ENCODE measurements around the gene SEPTIN5.

The SEPTIN5 gene

DNA sequence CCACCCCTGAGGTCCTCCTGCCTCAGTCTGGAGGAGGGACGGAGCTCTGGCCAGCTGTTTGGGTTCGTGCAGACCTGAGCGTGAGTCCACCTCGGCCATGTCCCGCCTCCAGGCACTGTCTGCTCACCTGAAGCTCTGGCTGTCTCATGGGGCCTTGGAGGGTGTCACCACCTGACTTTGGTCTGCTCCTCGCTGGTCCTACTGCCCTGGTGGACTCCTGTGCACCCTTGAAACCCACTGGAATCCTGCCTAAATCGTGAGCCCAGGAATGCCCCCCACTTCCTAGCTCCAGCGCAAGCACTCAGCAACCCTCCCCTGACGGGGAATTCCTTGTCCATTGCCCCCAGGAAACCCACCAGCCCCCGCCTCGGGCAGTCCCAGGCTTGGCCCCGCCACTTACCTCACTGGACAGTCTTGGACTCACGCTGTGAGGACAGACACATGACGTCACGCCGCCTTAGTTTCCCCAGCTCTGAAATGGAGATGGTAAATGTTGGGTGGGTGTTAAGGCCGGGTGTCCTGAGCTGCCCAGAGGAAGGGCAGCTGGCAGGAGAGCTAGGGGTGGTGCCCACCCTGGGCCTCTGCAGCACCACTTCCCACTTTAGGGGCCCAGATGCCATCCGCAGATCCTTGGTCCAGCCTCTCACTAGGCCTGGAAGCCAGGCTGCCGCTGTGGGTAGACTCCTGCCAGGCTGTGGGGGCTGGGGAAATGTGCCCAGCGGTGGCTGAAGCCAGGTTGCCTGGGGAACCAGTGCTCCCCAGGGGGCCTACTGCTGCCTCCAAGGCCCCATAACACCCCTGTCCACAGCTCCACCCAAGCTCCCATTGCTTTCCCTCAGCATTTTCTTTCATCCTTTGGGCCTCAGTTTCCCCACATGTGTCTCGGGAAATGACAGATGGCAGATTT, 28.1 kb downstream of the SEPTIN5 start:
- no peak for DNase-seq (ENCODE audit: low spot score in 2 of 2)
- no peaks in the 10 kb centered on the region for H3K27me3 ChIP-seq (ENCODE audit: low read depth)
- H3K9me3 ChIP-seq, result no peaks in the 10 kb centered on the region
- H3K4me3 ChIP-seq, result no peak overlapping the region
- H3K36me3 ChIP-seq (replicated peaks), result no peaks in the 10 kb centered on the region
- H3K4me1 ChIP-seq, result no peaks in the 10 kb centered on the region
- in situ Hi-C loops (cut with MboI; ENCODE audit: low sequenced_read_pairs), result no loop called here

DNA sequence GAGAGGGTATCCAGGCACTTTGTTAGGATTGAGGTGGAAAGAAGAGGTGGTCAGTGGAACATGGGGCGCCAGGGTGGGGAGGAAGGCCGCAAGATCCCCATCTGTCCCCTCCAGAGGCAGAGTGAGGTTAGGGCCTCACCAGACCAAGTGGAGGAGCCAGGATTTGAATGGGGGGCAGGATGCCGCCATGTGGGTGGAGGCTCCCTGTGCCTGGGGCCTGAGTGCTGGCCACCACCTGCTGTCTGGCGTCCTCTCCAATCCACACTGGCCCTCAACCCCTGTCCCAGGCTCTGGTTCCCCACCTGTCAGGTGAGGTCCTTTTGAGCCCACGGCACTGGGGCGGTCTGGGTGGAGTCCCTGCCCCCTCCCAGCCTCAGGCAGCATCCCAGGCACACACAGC, 28.8 kb downstream of the SEPTIN5 start:
- no peaks in the 10 kb centered on the region for H3K9me3 ChIP-seq
- no peaks in the 10 kb centered on the region for H3K4me1 ChIP-seq
- in situ Hi-C loops (cut with MboI; ENCODE audit: low sequenced_read_pairs), result no loop called here
- no peaks in the 10 kb centered on the region for H3K36me3 ChIP-seq (replicated peaks)
- H3K4me3 ChIP-seq, result no peak overlapping the region
- DNase-seq (ENCODE audit: low spot score in 2 of 2), result no peak
- no peaks in the 10 kb centered on the region for H3K27me3 ChIP-seq (ENCODE audit: low read depth)

DNA sequence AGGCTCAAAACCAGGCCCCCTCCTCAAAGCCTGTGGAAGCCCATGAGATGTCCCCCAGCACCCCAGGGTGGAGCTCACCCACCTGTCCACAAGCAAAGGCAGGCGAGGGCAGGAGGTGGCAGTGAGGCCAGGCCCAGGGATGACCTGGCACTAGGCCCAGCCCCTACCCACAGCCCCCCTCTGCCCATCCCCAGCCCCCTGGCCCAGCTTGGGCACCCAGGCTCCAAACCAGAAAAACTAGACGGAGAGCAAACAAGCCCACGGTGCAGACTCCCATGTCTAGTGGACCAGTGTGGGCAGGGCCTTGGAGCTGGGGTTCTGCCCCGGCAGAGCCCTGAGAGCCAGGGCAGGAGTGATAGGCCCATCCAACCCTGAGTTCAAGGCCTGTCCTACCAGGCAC, 29.3 kb downstream of the SEPTIN5 start:
- DNase-seq (ENCODE audit: low spot score in 2 of 2), result no peak
- H3K4me1 ChIP-seq, result no peaks in the 10 kb centered on the region
- no peaks in the 10 kb centered on the region for H3K9me3 ChIP-seq
- no peaks in the 10 kb centered on the region for H3K27me3 ChIP-seq (ENCODE audit: low read depth)
- H3K4me3 ChIP-seq, result no peak overlapping the region
- in situ Hi-C loops (cut with MboI; ENCODE audit: low sequenced_read_pairs), result no loop called here
- no peaks in the 10 kb centered on the region for H3K36me3 ChIP-seq (replicated peaks)

DNA sequence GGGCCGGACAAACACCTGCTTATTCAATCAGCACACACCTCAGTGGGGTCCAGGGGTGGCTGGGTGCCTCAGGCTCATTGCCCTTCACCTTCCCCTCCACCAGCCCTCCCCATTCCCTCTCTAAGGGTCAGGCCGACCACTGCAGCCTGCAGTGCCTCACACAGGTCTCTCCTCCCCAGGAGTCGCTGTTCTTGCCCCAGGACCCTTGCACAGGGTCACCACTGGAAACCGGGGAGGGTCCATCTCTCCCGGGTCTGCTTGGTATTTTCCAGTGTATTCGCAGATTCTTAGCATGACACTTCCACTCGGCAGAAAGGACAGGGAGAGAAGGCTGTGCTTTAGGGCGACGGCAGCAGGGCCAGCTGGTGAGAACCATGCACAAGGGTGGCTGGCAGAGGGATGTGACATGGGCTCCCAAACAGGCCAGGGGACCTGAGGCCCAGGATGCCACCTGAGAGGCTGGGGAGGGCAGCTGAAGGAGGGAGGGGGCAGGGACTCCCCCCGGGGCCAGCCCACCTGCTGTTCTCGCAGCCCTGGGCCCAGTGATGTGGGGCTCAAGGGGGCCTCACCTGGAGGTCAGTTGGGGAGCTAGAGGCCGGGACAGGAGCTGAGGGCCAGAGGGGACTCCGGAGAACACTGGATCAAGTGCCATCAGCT, 30.2 kb downstream of the SEPTIN5 start:
- H3K36me3 ChIP-seq (replicated peaks), result no peaks in the 10 kb centered on the region
- in situ Hi-C loops (cut with MboI; ENCODE audit: low sequenced_read_pairs), result no loop called here

DNA sequence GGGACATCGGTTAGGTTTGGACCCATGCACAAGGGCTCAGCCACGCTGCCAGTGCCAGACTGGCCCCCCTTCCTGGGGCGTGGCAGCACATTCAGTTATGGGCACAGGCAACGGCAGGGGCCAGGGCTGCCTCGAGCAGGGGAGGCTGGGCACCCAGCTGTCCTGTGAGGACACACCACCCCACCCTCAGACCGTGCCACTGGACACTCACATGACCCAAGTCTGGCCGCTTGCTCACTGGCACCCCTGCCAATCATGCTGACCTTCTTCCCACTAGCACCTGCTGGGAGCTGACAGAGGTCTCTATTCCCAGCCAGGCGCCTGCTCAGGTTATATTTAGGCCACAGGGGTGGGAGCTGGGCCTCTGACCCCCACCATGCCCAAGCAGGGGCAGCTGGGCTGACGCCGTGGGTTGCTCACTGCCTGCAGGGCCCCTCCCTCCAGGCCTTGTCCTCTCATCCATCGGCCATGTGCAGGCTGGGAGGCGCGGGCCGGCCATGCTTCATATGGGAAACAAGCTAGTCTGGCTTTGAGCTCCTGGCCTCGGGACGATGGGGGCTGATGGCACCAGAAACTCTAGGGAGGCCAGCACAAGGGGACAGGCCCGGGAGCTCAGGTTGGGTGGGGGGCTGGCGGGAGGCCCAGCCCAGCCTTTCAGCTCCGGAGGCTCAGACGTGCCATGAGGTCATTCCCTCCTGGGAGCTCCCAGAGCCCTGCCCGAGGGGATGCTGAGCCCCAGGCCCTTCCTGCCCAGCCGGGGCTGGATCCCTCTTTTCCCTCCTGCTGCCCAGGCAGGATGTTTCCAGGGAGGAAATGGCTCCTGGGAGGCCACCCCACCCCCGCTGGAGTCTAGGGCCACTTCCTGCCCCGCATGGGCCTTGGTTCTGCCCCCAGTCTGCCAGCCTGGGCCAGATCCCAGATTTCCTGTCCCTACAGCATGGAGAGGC, 31.1 kb downstream of the SEPTIN5 start:
- in situ Hi-C loops (cut with MboI; ENCODE audit: low sequenced_read_pairs), result no loop called here
- DNase-seq (ENCODE audit: low spot score in 2 of 2), result no peak
- Histone ChIP-seq H3K9me3 (no peaks in the 10 kb centered on the region), H3K27me3 (ENCODE audit: low read depth) (no peaks in the 10 kb centered on the region; the same call in 1 of the 2 replicates), H3K4me3 (no peak overlapping the region), H3K36me3 (replicated peaks) (no peaks in the 10 kb centered on the region), H3K4me1 (no peaks in the 10 kb centered on the region)

More for the DNA sequence above, 30.2 kb downstream of the SEPTIN5 start:
- no peaks in the 10 kb centered on the region; the same call in 1 of the 2 replicates for H3K27me3 ChIP-seq (ENCODE audit: low read depth)
- no peaks in the 10 kb centered on the region for H3K4me1 ChIP-seq
- H3K4me3 ChIP-seq, result no peak overlapping the region
- no peak for DNase-seq (ENCODE audit: low spot score in 2 of 2)
- no peaks in the 10 kb centered on the region for H3K9me3 ChIP-seq

DNA sequence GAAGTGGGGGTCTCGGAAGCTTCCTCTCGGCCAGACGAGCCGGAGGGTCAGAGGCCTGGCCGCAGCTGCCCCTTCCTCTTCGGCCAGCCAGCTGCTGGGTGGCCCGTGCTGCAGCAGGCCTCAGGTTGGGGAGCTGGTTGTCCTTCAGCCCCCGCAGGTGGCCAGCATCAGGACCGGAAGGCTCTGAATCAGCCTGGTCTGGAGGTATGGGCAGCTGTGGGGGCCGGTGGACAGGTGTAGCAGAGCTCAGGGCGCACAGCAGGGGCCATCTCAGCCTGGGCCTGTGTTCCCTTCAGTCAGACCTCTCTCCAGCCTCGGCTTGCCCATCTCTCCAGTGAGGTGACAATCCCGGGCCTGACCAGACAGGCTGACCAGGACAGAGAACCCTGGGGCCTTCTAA, 32.4 kb downstream of the SEPTIN5 start:
- no peak for DNase-seq (ENCODE audit: low spot score in 2 of 2)
- in situ Hi-C loops (cut with MboI; ENCODE audit: low sequenced_read_pairs), result no loop called here
- Histone ChIP-seq H3K9me3 (no peaks in the 10 kb centered on the region), H3K27me3 (ENCODE audit: low read depth) (no peaks in the 10 kb centered on the region; the same call in 1 of the 2 replicates), H3K4me3 (no peak overlapping the region), H3K4me1 (no peaks in the 10 kb centered on the region), H3K36me3 (replicated peaks) (no peaks in the 10 kb centered on the region)

DNA sequence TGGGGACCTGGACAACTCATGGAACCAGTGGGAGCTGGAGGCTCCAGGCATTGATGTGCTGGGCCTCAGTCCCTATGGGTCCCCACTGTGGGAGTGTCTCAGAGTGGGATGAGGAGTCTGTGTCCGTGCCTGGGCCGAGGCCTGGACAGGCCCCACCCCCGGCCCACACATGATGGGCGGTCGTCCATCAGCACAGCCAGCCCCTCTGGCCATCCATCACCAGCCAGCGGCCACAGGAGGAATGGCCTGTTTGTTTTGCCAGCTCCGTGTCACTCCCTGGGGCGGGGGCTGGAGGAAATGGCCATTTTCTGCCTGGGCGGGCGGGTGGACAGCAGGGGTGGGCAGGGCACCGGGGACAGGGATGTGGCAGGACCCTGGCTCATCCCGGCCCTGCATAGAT, 33.2 kb downstream of the SEPTIN5 start:
- H3K4me1 ChIP-seq, result no peaks in the 10 kb centered on the region
- in situ Hi-C loops (cut with MboI; ENCODE audit: low sequenced_read_pairs), result no loop called here
- H3K27me3 ChIP-seq (ENCODE audit: low read depth), result no peaks in the 10 kb centered on the region; the same call in 1 of the 2 replicates

DNA sequence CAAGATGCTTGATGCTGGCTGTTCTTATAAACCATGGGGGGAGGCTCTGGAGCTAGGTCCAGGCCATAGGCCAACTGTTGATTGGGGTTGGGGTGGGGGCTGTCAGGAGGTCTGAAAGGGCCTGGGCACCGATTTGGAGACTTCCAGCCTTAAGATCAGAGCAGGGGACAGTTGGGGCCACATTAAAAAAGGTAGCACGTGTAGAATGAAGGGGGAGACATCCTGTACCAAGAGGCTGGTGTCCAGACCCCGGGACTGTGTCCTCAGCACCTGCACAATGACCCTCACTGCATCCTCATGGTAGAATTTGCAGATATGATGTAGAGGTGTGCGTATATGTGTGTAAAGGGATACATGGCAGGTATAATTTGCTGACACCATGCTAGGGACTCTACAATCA, 33.8 kb downstream of the SEPTIN5 start:
- no peaks in the 10 kb centered on the region for H3K9me3 ChIP-seq
- H3K27me3 ChIP-seq (ENCODE audit: low read depth), result no peaks in the 10 kb centered on the region; the same call in 1 of the 2 replicates
- H3K4me1 ChIP-seq, result no peaks in the 10 kb centered on the region
- in situ Hi-C loops (cut with MboI; ENCODE audit: low sequenced_read_pairs), result no loop called here
- H3K4me3 ChIP-seq, result no peak overlapping the region
- no peaks in the 10 kb centered on the region for H3K36me3 ChIP-seq (replicated peaks)
- no peak for DNase-seq (ENCODE audit: low spot score in 2 of 2)

More for the DNA sequence above, 33.2 kb downstream of the SEPTIN5 start:
- no peak for DNase-seq (ENCODE audit: low spot score in 2 of 2)
- Histone ChIP-seq H3K9me3 (no peaks in the 10 kb centered on the region), H3K4me3 (no peak overlapping the region), H3K36me3 (replicated peaks) (no peaks in the 10 kb centered on the region)

DNA sequence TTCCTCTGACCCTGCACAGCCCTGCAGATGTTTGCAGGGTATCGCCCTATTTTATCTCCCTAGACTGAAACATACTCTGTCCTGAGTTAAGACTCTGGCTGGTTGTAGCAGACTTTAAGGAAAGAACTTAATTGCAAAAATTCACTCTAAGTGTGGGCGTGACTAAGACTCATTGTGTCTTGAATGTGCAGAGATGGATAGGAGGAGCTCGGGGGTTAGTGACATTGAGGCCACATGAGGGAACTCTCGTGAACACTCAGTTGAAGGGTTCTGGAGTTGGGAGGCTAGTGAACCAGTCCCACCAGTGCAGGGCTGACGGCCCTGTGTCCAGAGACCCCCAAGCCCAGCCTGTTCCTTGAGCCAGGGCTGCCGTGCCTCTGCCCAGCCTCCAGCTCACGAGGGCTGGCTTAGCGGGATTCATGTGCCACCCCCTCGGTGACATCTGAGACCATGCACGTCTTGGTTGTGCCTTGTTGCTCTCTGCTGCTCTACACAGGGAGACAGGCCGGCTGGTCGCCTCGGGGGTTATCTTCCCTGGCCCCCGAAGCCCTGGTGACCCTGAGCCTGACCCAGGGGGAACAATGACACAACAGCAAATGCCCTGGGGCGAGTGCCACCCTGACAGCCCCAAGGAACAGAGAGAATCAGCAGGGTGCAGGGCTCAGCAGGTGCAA, 34.8 kb downstream of the SEPTIN5 start:
- Histone ChIP-seq H3K9me3 (no peaks in the 10 kb centered on the region), H3K4me1 (no peaks in the 10 kb centered on the region), H3K27me3 (ENCODE audit: low read depth) (no peaks in the 10 kb centered on the region; the same call in 1 of the 2 replicates), H3K4me3 (no peak overlapping the region), H3K36me3 (replicated peaks) (no peaks in the 10 kb centered on the region)
- DNase-seq (ENCODE audit: low spot score in 2 of 2), result no peak
- in situ Hi-C loops (cut with MboI; ENCODE audit: low sequenced_read_pairs), result no loop called here

DNA sequence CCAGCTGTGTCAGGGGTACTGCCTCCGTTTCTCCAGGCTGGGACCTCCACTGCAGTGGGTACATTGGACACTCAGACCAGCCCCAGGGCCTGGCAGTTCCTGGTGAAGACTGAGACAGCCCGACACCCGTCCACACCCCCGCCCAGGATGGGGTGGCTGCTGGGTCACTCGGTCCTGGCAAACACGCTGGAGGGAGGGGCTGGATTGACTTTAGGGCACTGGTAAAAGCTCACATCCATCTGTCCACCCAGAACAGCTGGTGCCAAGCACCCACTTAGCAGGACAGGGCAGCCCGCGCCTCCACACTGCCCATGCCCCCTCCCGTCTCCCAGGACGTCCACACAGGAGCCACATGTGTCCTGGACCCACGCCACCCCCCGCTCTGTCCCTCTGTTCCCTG, 35.6 kb downstream of the SEPTIN5 start:
- Histone ChIP-seq H3K27me3 (ENCODE audit: low read depth) (peaks cover 7% of the 10 kb centered on the region), H3K9me3 (no peaks in the 10 kb centered on the region), H3K36me3 (replicated peaks) (no peaks in the 10 kb centered on the region), H3K4me3 (no peak overlapping the region), H3K4me1 (no peaks in the 10 kb centered on the region)
- in situ Hi-C loops (cut with MboI; ENCODE audit: low sequenced_read_pairs), result no loop called here
- no peak for DNase-seq (ENCODE audit: low spot score in 2 of 2)

DNA sequence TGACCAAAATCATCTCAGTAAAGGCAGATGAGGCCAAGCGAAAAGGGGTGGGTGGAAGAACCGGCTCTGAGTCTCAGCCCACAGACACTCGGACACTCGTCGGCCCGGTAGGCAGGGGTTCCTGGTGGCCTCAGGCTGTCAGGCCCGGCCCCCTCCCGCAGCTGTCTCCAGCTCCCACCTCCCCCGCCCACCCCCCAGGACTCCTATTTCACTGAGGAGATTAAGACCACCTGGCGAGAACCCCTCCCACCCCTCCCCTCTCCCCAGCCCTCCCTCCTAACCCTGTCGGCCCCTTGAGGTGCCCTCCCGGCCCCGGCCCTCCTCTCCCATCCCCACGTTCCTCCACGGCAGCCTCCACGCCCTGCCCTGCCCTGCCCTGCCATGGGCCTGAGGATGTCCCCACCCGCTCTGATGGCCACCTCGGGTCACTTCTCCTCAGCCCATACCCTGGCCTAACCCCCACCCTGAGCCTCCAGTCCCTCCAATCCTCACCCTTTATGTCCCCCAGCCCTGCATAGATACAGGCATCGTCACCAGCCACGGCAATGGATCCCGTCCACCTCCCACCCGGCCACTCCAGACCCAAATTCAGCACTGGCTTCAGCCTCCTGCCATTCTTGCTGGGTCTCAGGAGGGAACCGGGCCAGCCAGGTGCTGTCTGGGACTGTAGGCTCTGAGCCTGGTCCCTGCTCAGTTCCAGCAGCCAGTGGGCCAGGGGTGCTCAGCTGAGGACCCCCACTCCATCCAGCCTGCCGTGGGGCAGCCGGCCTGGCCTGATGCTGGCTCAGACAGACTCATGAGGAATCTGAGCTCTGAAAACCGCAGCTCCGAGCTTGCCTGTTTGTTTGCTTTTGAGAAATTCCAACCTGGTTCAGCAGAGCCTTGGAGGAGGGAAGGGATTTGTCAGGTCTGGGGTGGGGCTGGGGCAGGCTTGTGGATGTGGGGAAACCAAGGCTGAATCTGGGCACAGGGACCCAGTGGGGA, 36.5 kb downstream of the SEPTIN5 start:
- no peaks in the 10 kb centered on the region for H3K36me3 ChIP-seq (replicated peaks)
- H3K4me3 ChIP-seq, result no peak overlapping the region
- DNase-seq (ENCODE audit: low spot score in 2 of 2), result no peak
- in situ Hi-C loops (cut with MboI; ENCODE audit: low sequenced_read_pairs), result no loop called here
- peaks cover 16% of the 10 kb centered on the region for H3K27me3 ChIP-seq (ENCODE audit: low read depth)
- no peaks in the 10 kb centered on the region for H3K4me1 ChIP-seq
- no peaks in the 10 kb centered on the region for H3K9me3 ChIP-seq

DNA sequence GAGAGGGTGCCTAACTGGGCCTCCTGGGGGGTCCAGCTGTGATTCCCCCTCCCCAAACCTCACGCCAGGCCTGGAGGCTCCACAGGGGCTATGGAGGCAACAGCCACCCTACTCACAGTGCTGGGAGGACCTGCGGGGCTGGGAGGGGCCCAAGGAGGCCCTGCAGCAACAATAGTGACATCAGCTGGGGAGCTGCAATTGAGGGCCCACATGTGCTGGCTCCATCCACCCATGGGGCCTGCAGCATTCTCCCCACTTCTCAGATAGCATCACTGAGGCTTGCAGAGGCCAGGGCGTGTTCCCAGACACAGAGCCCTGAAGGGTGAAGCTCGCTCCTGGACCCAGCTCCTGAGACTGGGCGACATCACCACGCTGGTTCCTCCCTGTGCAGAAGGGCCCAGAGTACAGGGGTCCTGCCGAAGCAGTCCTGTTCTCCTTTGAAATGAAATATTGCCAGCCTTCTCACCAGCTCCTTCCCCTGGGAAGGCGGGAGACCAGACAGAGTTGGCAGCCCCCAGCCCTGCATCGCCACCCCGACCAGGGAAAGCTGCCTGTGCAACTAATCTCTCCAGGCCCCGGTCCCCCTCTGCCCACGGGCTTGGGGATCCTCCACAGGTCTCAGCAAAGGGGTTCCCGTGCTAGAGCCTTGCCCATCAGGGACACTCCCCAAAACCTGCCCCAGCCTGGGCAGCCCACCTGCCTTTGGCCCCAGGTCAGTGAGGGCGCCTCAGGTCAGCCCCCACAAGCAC, 37.4 kb downstream of the SEPTIN5 start:
- peaks cover 24% of the 10 kb centered on the region for H3K27me3 ChIP-seq (ENCODE audit: low read depth)
- in situ Hi-C loops (cut with MboI; ENCODE audit: low sequenced_read_pairs), result no loop called here
- no peak for DNase-seq (ENCODE audit: low spot score in 2 of 2)
- no peaks in the 10 kb centered on the region for H3K4me1 ChIP-seq
- no peaks in the 10 kb centered on the region for H3K9me3 ChIP-seq
- no peak overlapping the region for H3K4me3 ChIP-seq
- no peaks in the 10 kb centered on the region for H3K36me3 ChIP-seq (replicated peaks)

Data from HAP-1 (cell line).